HG03342 (cell line): ENCODE measurements around the gene SMTN.
"Not testable (repeated sequence)": the region's sequence is repeated elsewhere in the genome, so short reads cannot be mapped to it uniquely, and the experiment has no call there.

Source experiments
- ATAC-seq: cut with Tn5 transposase; IDR thresholded peaks from one replicate; pipeline ENCODE4 v1.9.1; 2021; ENCODE audit warnings: mild to moderate bottlenecking, moderate library complexity; ENCODE audit not compliant: unreplicated experiment

SMTN gene

DNA sequence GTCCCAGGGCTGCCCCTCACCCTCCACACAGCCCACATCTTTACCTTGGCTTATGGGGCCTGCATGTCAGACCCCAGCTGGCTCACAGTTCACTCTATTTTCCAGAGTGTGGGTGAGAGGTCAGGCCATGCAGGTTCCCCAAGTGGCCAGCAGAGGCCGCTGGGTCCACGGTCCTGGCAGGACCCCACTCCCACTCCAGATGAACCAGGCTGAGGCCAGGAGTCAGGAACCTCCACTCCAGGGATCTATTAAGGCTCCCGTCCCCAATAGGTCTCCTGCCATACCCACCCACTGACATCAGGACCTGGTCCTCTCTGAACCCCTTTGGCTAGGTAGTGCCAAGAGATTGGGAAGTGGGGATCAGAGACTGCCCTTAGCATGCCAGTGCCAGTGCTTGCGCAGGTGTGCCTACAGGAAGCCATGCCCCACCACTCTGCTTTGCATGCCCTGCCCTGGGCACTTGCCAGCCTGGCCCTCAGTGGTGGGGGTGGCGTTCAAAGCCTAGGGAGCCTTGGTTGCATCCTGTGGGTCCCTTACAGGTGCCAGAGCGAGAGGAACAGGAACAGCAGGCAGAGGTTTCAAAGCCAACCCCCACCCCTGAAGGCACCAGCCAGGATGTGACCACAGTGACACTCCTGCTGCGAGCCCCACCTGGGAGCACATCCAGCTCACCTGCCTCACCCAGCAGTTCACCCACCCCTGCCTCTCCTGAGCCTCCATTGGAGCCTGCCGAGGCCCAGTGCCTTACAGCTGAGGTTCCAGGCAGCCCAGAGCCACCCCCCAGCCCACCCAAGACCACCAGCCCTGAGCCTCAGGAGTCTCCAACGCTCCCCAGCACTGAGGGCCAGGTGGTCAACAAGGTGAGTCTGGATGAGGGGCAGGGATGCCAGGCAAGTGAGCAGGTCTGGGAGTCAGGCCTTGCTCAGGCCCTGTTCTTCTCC, 8.3 kb downstream of the SMTN start:
- ATAC-seq = no peak

DNA sequence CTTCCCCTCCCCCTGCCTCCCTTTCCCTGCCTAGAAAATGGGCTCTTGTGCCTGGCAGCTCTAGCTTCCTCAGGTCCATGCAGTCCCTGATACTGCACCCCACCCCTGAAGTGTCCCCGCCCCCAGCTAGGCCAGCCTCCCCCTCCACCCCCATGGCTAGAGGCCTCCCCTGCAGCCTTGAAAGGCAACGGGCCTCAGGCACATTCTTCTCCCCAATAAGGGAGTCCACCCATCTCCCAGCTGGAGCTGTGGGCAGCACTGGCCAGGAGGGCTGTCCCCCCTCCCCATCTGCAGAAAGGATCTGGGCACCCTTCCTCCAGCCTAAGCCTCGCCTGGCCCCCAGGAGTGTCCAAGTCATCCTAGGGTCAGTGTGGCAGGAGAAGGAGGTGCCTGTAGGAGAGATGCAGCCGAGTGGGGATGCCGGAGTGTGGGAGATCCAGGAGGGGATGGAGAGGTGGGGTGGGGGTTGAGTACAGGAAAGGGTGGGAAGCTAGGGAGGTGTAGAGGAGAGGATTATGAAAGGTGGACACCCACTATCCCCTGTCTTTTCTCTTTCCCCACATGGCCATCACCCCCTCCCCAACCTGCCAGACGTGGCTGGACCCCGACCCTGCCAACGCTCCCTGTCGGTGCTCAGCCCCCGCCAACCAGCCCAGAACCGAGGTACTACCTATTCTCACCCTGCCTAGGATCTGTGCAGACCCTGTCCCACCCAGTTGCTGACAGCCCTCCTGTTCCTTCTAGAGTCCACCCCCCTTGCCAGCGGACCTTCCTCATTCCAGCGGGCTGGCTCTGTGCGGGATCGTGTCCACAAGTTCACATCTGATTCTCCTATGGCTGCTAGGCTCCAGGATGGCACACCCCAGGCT, 9.3 kb downstream of the SMTN start:
- no peak for ATAC-seq

DNA sequence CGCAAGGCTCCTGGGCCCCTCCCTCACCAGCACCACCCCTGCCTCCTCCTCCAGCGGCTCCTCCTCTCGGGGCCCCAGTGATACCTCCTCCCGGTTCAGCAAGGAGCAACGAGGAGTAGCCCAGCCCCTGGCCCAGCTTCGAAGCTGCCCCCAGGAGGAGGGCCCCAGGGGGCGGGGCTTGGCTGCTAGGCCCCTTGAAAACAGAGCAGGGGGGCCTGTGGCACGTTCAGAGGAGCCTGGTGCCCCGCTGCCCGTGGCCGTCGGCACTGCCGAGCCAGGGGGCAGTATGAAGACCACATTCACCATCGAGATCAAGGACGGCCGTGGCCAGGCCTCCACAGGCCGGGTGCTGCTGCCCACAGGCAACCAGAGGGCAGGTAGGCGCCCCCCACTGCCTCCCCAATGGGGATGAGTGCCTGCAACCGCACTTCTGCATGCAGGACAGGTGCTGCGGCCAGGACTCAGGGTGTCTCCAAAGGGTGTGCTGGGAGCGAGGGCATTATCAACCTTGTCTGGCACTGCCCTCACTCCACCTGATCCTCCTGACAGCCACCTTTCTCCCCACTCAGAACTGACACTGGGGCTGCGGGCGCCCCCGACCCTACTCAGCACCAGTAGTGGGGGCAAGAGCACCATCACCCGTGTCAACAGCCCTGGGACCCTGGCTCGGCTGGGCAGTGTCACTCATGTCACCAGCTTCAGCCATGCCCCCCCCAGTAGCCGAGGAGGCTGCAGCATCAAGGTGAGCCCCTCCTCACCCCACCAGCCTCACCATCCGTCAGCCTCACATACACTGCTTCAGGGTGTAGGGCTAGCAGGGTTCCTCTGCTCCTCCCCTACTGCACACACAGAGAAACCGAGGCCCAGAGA, 10.2 kb downstream of the SMTN start:
- ATAC-seq = no peak

DNA sequence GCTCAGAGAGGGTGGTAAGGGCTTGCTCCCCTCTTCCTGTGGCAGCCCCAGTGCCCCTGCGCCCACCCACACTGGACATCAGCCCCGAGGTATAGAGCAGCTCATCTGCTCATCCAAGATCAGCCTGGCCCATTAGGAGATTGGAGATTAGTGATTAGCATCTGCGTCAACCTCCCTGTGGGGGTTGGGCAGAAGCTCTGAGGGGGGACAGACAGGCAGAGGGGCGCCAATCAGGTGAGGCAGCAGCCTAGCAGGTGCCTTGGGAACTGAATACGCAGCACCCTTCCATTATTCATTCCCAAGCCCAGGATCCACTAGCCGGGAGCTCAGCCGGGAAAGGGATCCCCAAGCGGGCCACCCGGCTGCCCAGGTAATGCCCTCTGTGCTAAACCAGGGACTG, 11.0 kb downstream of the SMTN start:
- no peak for ATAC-seq

DNA sequence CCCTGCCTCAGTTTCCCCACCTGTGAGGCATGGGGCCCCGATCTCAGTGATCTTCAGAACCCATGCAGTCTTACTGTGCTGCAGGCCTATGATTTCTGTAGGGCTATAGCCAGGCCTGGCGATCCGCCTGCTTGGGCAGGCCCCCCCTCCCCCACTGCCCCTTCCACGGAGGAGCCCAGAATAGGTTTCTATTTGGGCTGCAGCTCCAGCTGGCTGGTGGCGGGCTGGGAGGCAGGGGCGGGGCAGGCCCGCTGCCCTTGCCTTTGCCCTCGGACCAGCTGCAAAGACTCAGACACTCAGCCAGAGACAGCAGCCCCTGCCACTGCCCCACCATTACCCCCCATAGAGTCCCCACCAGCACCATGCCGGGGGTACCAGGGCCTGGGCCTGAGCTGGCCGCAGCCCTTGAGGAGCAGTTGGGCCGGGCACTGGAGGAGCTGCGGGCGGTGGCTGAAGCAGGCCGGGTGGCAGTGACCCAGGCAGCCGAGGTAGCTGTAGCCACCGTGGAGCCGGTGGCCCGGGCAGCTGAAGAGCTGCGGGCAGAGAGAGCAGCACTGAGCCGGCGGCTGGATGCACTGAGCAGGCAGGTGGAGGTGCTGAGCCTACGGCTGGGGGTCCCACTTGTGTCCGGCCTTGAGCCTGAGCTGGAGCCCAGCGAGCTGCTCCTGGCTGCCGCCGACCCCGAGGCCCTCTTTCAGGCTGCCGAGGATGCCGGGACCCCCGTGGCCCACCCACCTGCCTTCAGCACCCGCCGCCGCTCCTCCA, 12.2 kb downstream of the SMTN start:
- ATAC-seq = no peak

DNA sequence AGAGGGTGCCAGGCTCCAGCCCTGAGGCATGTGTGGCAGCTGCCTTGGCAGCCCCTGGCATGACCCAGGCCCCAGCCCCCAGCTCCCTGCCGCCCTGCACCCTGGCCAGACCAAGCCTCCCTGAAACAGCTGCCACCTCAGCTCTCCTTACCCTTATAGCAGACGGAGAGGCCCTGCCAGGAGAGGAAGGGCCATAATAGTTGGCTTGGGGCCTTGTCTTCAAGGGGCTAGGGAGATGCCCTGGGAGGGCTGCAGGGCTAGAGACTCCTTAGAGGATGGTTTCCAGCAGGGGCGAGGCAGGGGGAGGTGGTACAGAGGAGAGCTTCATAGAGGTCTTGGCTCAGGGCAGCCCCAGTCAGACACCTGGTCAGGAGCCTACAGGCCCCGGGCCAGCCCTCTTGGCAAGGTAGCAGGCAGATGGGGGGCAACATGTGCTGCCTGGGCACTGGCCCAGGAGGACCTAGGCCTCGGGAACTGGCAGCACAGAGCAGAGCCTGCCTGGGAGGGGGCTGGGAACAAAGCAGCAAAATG, 13.0 kb downstream of the SMTN start:
- ATAC-seq = no peak

DNA sequence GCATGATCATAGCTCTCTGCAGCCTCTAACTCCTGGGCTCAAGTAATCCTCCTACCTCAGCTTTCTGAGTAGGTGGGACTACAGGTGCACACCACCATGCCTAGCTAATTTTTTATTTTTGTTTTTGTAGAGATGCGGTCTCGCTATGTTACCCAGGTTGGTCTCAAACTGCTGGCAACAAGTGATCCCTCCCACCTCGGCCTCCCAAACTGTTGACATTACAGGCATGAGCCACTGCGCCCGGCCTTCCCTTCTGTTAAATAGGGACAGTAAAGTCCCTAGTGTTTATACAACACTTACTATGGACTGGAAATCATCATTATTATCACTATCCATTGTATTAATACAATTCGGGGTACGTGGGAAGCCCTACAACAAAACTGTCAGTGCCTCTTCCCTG, 13.6 kb downstream of the SMTN start:
- ATAC-seq = no peak

DNA sequence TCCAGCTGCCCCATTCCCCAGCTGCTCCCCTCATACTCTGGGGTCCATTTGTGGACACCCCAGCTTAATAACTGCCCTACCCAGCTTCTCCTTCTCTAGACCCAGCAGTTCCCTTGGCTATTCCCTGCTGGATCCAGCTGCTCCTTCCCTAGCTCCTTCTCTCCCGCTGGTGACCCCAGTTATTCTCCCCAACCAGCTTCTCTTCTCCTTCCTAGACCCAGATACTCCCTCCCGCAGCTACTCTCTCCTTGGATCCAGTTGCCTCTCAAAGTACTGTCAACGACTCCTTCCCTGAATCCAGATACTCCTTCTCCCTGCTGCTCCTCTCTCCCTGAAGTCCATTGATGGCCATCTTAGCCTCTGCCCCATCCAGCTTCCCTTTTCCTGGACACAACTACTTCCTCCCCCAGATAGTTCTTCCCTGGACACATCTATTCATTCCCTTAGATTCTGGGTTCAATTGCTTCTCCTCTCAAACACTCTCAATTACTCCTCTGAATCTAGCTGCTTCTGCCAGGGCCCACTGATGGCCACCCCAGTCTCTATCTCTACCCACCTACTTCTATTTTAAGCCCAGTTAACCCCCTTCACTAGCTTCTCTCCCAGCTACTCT, 14.6 kb downstream of the SMTN start:
- no peak for ATAC-seq

DNA sequence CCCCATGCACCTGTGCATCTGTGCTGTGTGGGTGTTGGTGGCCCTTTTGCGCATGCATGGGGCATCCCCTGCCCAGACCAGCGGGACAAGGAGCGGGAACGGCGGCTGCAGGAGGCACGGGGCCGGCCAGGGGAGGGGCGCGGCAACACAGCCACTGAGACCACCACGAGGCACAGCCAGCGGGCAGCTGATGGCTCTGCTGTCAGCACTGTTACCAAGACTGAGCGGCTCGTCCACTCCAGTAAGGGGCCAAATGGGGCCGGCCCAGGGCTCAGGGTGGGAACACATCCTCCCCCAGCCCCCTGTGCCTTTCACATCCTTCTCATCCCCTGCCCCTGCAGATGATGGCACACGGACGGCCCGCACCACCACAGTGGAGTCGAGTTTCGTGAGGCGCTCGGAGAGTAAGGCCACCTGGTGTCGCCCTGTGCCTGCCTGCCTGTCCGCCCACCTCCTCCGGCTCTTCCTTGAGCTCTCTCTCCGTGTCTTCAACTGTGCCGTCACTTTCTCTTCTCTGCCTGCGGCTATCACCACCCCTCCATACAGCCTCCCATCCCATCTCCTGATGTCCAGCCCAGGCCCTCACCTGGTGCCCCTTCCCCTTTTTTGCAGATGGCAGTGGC, 15.7 kb downstream of the SMTN start:
- ATAC-seq = no peak

DNA sequence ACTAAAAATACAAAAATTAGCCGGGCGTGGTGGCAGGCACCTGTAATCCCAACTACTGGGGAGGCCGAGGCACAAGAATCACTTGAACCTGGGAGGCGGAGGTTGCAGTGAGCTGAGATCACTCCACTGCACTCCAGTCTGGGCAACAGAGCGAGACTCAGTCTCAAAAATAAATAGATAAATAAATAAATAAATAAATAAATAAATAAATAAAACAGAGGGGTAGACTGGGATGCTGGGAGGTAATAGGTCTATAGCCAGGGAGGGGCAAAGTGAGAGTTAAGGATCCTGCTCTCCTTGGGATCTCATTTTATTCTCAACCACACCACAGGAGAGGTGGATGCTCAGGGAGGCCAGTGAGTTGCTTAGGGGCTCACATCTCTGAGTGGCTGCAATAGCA, 16.4 kb downstream of the SMTN start:
- not testable (repeated sequence) for ATAC-seq

DNA sequence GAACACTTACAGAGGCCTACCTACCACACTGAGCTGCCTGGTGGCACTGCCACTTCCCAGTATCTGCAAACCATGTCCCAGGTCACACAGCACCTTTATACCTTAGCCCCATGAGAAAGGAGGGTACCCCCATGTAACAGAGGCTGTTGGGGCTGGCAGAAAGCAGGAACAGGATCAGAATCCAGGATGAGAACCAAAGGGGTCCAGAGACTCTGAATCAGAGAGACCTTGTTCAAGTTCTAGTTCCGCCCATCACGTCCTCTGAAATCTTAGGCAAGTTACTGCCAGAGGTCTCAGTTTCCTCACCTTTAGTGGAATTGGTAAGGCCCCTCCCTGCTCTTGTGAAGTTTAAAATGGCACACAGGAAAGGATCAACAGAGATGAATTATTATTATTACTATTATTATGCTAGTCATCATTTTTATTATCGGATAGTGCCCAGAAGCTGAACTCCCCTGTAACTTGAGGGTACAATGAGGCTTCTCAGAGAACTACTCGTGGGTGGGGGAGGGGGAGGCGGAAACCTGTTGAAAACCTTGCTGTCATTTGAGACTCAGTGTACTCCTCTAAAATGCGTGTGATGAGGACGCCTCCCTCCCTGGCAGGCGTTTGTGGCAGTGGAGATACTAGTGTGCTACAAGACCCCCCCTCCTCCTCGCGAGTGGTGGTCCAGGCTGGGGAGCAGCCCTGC, 17.0 kb downstream of the SMTN start:
- ATAC-seq = no peak

DNA sequence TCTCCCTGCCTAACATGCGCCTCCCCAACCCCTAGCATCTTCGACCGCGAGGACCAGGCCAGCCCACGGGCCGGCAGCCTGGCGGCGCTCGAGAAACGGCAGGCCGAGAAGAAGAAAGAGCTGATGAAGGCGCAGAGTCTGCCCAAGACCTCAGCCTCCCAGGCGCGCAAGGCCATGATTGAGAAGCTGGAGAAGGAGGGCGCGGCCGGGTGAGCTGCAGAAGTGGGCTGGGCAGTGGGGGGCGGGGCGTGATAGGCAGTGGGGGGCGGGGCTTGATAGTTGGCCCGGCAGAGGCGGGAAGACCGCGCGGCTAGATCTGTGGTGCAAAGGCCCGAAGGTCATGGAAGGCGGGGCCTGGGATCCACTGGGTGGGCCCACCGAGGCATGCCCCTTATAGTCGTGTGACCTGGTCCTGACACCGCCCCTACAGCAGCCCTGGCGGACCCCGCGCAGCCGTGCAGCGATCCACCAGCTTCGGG, 17.6 kb downstream of the SMTN start:
- ATAC-seq = no peak

DNA sequence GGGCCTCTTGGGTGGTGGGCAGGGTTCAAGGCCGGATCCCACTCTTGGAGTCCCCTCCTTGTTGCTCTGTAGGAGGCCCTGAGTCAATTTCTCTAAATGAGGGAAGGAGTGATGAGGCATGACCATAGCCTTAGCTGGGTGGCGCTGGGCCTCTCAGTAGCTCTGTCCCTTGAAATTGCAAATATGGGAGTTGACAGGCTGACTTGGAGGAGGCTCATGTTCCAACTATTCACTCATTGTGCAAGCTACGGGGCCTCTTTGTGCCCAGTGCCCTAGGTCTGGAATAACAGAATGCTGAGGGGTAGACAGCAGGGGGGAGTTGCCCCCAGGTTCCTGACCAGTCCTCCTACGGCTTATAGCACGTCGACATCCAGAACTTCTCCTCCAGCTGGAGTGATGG, 18.3 kb downstream of the SMTN start:
- ATAC-seq = no peak

DNA sequence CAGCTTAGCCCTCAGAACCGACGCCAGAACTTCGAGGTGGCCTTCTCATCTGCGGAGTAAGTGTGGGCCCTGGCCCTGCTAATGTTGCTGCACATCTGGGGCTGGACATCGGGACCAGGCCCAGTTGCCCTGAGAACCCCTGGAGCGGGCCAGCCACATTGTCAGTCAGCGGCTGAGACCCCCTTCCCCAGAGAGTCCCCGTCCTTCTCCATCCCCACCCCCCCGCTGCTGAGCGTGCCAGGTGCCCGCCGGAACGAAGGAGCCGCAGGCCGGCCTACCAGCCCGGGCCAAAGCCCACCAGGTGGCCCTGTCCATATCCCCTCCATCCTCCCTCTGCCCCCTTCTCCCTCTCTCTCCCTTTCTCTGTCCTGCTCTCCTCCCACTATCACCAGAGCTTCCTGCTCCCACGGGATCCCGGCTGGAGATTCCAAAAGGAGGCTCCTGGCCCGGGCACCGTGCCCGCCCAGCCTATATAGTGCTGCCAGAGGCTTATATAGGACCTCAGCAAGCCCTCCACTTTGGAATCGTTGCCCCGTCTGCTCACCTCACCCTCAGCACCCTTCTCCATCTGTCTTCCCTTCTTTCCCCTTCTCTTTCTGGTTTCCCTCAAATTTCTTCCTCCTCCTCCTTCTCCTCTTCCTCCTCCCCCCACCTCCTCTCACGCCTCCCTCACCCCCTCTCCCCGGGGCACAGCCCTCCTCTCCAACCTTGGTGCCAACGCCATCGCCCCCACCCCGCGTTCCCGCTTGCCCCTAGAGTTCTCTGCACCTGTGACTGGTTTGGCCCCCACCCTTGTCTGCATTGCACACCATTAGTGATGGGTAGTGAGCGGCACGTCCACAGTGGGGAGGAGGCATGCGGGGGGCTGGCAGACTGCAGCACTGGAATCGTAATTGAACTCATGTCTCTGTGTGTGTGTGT, 19.0 kb downstream of the SMTN start:
- no peak for ATAC-seq

DNA sequence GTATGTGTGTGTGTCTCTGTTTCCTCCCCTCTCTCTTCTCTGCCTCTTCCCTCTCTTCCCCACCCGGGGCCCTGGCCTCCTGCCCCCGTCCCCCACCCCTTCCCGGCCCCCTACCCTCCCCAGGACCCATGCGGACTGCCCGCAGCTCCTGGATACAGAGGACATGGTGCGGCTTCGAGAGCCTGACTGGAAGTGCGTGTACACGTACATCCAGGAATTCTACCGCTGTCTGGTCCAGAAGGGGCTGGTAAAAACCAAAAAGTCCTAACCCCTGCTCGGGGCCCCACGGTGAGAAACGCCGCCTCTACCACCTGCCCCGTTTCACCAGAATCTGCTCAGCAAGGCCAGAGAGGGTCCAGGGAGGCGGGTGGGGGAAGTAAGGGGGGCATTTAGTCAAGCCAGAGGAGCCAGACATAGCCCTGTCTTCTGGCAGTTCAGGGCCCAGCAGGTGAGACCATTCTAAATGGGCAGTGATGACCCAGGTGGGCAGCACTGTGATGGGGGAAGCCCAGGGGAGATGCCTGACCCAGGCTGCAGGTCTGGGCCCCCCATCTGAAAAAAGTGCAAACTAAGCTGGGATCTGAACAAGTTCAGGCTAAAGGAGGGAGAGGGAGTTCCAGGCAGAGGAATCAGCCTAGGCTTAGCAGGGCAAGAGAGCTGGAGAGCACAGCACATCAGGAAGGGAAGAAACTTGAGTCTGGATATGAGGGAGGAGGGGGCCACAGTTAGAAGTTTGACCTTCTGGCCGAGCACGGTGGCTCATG, 19.8 kb downstream of the SMTN start:
- ATAC-seq = no peak

DNA sequence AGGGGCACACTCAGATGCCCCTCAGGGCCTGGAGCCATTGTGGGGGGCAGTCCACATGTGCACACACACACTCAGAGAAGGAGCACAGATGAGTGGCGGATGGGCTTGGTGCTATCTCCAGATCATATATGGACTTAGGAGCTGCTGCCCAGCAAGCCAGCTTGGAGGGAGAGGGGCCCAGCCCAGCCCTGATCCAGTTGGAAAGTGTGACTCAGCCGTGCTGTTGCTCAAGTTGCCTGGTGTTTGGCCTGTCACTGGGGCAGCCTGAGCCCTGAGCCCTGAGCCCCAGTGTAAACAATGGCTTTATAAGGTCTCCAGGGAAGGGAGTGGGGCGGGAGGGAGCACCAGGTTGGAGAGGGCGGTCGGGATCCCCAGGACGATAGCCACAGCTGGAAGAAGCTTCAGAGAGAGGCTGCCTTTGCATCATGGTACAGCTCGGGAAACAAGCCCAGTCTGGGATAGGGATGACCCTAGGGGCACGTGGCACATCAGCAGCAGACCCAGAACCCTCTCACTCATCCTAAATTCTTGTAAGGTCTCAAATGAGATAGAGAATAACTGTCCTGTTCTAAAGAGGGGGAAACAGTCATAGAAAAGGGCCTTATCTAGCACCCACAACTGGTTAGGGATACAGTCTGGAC, 21.4 kb downstream of the SMTN start:
- no peak for ATAC-seq
